ENCODE data around the gene HEBP2. TPM values are rescaled to one million over a fixed set of nuclear protein-coding genes. Genes with fewer than 3 reads are reported as not detected.

Gene HEBP2
- total RNA-seq, 2 experiments from 2014 or later: 31.8 to 32.9 TPM

GRCh38 chr6:138377042-138377441 is 27.0 kb upstream of the HEBP2 start:
- H3K27me3 Mint-ChIP-seq: peaks cover 8% of the 10 kb centered on the region
- no peak for ATAC-seq (ENCODE audit: poor library complexity)
- intact Hi-C loops (cut with DNase I, micrococcal nuclease): no loop called here

GRCh38 chr6:138377844-138378243 is 26.2 kb upstream of the HEBP2 start, which contains the start of gene SMIM28:
Gene SMIM28 (plus strand): TSS chr6:138377905. CDS start chr6:138378073, 168 bp downstream.
- TF ChIP-seq CTCF (IDR thresholded peaks at IDR 0.05): no peak
- CTCF ChIA-PET: no interaction called here
- H3K9me3 ChIP-seq (ENCODE audit: control insufficient read depth in 1 of 2, insufficient read depth in 1 of 2, low read length in 2 of 2): no peaks in the 10 kb centered on the region
- no peak within 1 kb of the TSS for H3K4me3 ChIP-seq (ENCODE audit: low read length)
- H3K36me3 ChIP-seq (ENCODE audit: insufficient read depth, low read length): no peaks in the 10 kb centered on the region
- no peaks in the 10 kb centered on the region for H3K36me3 Mint-ChIP-seq (ENCODE audit: low read depth)
- no peaks in the 10 kb centered on the region for H3K9me3 Mint-ChIP-seq
- ATAC-seq (ENCODE audit: poor library complexity) (no peak), DNase-seq (no peak)
- peaks cover 8% of the 10 kb centered on the region for H3K27me3 Mint-ChIP-seq
- H3K4me1 Mint-ChIP-seq (ENCODE audit: low read depth): no peaks in the 10 kb centered on the region
- no peak within 1 kb of the TSS for H3K27ac ChIP-seq (ENCODE audit: low read depth in 1 of 2, low read length in 2 of 2)
- H3K4me1 ChIP-seq (ENCODE audit: insufficient read depth, low read length): no peaks in the 10 kb centered on the region
- no peak within 1 kb of the TSS for H3K4me3 Mint-ChIP-seq
- no peak within 1 kb of the TSS for H3K27ac Mint-ChIP-seq
- intact Hi-C loops (cut with DNase I, micrococcal nuclease): no loop called here
- POLR2A ChIA-PET: no interaction called here
- H3K27me3 ChIP-seq (ENCODE audit: control insufficient read depth in 1 of 2, insufficient read depth in 2 of 2, low read length in 2 of 2): no peaks in the 10 kb centered on the region

More at GRCh38 chr6:138377042-138377441, 27.0 kb upstream of the HEBP2 start:
- Mint-ChIP-seq H3K4me3 (no peak overlapping the region), H3K4me1 (ENCODE audit: low read depth) (no peaks in the 10 kb centered on the region), H3K27ac (no peak overlapping the region), H3K36me3 (ENCODE audit: low read depth) (no peaks in the 10 kb centered on the region), H3K9me3 (no peaks in the 10 kb centered on the region)
- H3K27me3 ChIP-seq (ENCODE audit: control insufficient read depth in 1 of 2, insufficient read depth in 2 of 2, low read length in 2 of 2): no peaks in the 10 kb centered on the region
- no peak overlapping the region for H3K27ac ChIP-seq (ENCODE audit: low read depth in 1 of 2, low read length in 2 of 2)
- no peak overlapping the region for H3K4me3 ChIP-seq (ENCODE audit: low read length)
- CTCF ChIA-PET: no interaction called here
- H3K36me3 ChIP-seq (ENCODE audit: insufficient read depth, low read length): no peaks in the 10 kb centered on the region
- no peaks in the 10 kb centered on the region for H3K9me3 ChIP-seq (ENCODE audit: control insufficient read depth in 1 of 2, insufficient read depth in 1 of 2, low read length in 2 of 2)
- no peak for TF ChIP-seq CTCF (IDR thresholded peaks at IDR 0.05)
- DNase-seq: no peak
- POLR2A ChIA-PET: no interaction called here
- no peaks in the 10 kb centered on the region for H3K4me1 ChIP-seq (ENCODE audit: insufficient read depth, low read length)

- Mint-ChIP-seq H3K4me1 (ENCODE audit: low read depth) (no peaks in the 10 kb centered on the region), H3K9me3 (no peaks in the 10 kb centered on the region), H3K36me3 (ENCODE audit: low read depth) (no peaks in the 10 kb centered on the region), H3K27ac (no peak overlapping the region), H3K27me3 (peaks cover 8% of the 10 kb centered on the region), H3K4me3 (no peak overlapping the region)
- no peaks in the 10 kb centered on the region for H3K36me3 ChIP-seq (ENCODE audit: insufficient read depth, low read length)
- H3K9me3 ChIP-seq (ENCODE audit: control insufficient read depth in 1 of 2, insufficient read depth in 1 of 2, low read length in 2 of 2): no peaks in the 10 kb centered on the region
- TF ChIP-seq CTCF (IDR thresholded peaks at IDR 0.05): no peak
- no peak overlapping the region for H3K27ac ChIP-seq (ENCODE audit: low read depth in 1 of 2, low read length in 2 of 2)
- intact Hi-C loops (cut with DNase I, micrococcal nuclease): no loop called here
- H3K4me1 ChIP-seq (ENCODE audit: insufficient read depth, low read length): no peaks in the 10 kb centered on the region
- no peak for DNase-seq
- ATAC-seq (ENCODE audit: poor library complexity): no peak
- CTCF ChIA-PET: no interaction called here
- no peak overlapping the region for H3K4me3 ChIP-seq (ENCODE audit: low read length)
- no peaks in the 10 kb centered on the region for H3K27me3 ChIP-seq (ENCODE audit: control insufficient read depth in 1 of 2, insufficient read depth in 2 of 2, low read length in 2 of 2)
- POLR2A ChIA-PET: no interaction called here
These were observed 25.6 kb upstream of the HEBP2 start for GRCh38 chr6:138378463-138378862.

Data from CD4-positive, alpha-beta T cell (primary cell).